Right hindlimb (tissue), 1 donor: Measurements from ENCODE around the gene OSBP2.
A peak's percentile ranks its signal among the peaks of the same experiment; 100 is the strongest.

ENCODE experiments used
- DNase-seq: peaks from one replicate; pipeline ENCODE4 v3.0.0-alpha.2; 2018

Gene OSBP2

DNA sequence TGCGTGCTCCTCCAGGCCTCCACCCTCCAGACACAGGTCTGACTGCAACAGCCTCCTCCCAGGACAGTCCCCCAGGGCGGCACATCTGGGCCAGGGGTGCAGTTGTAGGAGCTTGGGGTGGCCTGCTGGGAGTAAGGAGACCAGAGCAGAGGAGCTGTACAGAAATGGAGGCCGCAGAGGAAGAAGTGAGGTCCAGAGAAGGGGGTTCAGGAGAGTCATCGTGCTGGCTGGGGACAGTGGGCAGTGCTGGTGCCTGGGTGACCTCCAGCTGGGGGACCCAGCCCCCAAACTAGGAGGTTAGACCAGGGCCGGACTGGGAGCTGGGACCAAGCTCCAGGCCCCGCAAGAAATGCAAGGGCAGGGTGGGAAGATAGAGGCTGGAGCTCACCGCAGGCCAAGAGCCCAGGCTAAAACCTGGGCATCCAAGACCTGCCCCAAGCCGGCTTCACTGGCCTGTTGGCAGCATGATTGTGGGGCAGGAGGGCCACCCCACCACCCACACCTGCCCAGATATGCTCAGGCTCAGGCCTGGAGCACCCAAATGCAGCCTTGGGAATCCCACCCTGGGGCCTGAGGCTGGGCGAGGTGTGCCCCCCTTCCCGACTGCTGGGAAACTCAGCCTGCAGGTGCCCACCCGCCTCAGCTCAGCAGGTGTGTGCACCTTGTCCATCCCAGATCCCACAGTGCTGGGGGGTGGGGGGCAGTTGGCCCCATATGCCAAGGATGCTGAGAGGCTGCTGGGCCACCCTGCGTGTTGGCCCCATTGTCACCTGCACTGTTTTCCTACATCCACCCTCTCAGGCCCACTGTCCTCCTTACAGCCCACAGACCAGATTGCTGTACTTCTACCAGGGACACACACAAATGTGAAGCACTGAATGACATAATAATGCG, 177.0 kb downstream of the OSBP2 start:
- DNase-seq, result peak; percentile 15

- DNase-seq, result peak; percentile 8
Observed at GRCh38 chr22:30872285-30873041, 177.8 kb downstream of the OSBP2 start.

- DNase-seq, result no peak
Observed at GRCh38 chr22:30873086-30873650, 178.5 kb downstream of the OSBP2 start.

DNA sequence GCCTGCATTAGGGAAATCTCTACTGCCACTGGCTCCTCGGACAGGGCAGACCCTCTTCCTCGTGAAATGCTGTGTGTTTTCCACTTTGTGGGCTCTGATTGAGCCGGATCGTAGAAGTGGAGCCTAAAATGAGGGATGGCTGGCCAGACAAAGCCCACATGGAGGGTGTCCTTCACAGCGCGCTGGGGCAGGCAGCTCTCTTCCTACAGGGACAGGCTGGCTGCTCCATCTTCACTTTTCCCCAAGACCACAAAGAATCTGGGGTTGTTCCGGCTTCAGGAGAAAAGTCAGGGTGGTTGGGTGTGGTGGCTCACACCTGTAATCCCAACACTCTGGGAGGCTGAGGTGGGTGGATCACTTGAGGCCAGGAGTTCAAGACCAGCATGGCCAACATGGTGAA, 179.0 kb downstream of the OSBP2 start:
- no peak for DNase-seq

- no peak for DNase-seq
Observed at GRCh38 chr22:30874431-30875370, 180.0 kb downstream of the OSBP2 start.

- DNase-seq, result peak; percentile 21
Observed at GRCh38 chr22:30875481-30876215, 181.0 kb downstream of the OSBP2 start.

DNA sequence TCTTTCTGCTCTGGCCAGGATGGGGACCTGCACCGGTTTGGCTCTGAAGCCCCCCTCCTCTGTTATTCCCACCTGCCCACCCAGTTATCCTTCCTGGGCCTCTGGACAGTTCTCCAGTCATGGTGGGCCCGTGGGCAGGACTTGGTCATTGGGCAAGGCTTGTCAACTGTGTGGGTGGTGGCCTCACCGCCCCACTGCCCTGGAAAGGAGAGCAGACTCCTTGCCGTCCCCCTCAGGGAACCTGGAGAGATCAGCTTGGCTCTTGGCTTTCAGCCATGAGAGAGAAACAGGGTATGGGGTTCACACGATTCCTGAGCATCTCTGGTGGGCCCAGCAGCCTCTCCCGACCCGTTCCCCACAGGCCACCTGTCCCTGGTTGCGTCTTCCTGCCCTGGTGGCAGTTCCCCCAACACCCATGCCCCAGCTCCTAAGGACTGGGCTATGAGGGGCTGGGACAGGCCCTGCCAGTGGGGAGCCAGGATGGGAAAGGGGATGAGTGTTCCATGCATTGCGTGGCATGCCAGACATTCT, 181.6 kb downstream of the OSBP2 start:
- peak; percentile 12 for DNase-seq

DNA sequence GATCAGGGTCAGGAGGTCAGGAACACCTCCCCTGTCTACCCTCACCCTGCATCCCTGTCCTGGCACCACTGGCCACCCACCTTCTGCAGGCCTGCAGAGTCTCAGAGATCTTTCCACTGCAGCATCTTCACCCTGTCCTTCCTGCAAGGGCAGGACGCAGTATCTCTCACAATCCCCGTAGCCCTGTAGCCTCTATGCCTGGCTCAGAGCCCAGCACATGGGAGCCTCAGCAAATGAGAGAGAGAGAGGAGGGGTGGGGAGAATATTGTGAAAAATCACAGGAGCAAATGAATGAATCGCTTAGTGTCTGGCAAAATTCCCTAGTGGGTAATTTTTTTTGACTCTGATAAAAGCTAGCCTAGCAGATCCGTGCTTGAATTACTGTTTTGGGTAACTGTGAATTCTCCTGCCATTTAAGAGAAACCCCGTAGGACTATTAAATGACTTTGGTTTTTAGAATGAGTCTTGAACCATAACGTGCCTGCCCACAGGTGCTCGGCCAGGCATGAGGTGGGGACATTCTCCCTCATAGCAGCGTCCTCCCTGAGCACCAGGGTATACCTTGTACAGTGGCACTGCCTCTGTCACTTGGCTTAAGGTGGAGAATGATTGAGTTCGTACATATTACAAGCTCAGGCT, 182.4 kb downstream of the OSBP2 start:
- peak; percentile 55 for DNase-seq

DNA sequence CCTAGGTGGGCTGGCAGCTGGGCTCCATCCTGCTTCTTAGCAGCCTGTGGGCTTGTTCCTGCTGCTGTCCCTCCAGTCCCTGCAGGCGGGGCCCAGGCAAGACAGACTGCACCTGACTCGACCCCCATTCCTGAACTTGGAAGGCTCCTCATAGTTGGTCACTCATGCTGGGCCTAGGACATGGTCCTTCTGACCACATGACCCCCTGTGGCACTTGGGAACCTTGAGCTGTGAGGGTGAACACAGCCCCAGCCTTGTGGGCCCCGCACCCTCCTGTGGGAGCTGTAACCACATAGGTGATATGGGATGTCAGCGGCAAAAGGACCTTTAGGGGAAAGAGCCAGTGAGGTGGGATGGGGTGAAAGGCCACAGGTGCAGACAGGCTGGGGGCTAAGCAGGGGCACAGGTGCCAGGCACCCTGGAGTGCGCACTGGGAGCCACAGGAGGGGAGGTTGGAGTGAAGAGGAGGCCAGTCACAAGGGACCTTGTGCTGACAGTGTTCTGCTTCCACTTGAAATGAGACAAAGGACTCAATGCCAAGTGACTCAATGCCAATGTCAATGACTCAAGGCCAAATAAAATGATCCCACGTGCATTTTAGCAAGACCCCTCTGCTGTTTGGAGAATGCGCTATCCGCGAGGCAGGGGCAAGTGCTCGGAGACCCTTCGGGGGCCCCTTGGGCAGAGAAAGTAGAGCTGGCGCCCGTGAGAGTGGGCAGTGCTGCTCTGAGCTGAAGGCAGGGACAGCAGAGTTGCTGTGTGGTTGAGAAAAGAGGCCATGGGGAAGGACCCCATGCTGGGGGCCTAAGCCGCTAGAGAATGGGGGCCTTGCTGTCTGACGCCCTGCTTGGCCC, 183.2 kb downstream of the OSBP2 start:
- DNase-seq, result no peak

- DNase-seq, result peak; percentile 57
Observed at GRCh38 chr22:30878516-30879414, 184.1 kb downstream of the OSBP2 start.

DNA sequence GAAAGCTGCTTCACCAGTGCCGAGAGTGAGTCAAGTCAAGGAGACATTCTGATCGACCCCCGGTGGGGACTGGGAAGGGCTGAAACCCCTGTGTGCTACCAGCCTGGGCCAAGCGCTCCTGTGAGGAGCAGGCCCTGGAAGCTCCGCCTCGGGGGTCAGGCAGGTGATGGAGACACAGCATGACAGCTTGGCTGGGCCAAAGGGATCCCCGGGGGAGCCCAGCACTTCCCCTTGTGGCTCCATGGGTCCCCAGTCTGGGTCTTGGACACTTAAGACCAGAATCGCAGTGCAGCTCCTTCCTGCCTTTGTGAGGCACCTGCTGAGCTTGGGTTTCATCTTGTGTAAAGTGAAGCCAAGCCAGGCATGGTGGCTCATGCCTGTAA, 184.7 kb downstream of the OSBP2 start:
- no peak for DNase-seq

GRCh38 chr22:30880181-30880601, 185.5 kb downstream of the OSBP2 start:
- DNase-seq, result no peak

DNA sequence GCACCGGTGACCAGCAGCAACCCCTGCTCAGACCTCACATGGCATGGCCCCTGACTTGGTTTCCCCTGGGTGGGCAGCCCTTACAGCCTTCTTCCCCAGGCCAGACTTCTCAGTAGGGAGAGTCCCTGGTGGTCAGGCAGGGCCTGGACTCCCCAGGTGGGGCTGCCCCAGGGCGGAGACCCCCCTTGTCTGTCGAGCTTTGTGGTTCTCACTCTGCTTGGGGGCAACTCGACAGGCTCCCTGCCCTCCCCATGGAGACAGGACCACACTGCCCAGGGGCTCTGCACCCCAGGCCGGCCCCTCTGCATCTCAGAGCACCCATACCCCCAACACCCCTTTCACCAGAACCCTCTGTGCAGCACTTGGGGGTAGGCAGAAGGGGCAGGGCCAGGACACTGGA, 186.2 kb downstream of the OSBP2 start:
- no peak for DNase-seq

DNA sequence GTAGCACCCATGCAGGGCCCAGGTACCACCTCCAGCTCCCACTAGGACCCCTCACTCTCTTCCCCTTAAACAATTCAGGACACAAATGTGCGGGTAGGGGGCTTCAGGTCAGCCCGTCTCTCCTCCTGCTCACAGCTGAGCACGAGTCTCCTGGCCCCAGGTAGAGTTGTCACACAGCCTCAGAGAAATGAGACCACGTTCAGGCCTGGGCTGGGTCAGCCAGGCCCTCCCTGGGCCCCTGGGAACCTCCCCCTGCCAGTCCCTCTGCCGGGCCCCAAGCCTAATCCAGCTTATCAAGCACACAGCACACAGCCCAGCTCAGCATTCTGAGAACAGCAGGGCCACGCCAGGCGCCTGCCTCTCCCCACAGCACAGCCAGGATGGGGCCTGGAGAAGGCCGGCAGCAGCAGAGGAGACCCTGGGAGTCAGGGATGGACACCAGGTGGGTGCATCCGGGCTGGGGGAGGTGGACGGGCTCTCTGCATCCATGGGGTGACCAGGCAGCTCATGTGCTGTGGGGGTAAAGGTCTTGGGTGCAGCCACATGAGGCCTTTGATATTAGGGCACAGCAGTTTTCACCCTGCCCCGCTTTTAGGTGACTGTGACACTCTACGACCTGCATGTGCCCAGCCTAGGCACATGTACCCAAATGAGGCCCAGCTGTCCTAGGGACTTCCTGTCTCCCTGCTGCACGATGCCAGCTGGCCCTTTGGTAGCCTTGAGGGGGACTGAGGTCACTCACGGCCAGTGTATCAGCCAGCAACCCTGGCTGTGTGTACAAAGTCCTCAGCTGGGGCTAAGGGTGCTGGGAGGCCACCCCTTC, 186.9 kb downstream of the OSBP2 start:
- no peak for DNase-seq

GRCh38 chr22:30882184-30882717, 187.6 kb downstream of the OSBP2 start:
- no peak for DNase-seq

DNA sequence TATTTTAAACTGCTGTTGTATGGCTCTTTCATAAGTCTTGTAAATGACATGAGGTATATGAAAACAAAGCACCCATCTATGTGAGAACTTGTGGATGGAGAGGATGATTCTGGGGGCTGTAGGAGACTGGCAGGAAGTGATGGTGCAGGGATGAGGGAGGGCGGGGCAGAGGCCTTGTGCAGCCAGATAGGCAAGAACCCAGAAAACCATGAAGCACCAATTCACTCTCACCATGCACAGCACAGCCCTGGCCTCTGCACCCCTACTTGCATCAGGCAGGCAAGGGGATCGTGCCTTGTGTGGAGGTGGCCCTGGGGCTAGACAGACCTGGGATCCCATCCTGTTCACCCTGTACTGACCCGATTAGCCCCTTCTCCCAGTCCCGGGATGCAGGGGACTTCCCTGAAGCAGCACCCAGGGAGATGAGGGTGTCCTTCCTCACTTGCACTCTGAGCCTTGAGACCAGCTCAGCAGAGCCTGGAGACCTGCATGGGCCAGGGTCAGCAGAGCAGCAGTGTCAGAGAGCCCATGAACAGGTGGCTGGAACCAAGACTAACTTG, 188.4 kb downstream of the OSBP2 start:
- DNase-seq, result no peak

DNA sequence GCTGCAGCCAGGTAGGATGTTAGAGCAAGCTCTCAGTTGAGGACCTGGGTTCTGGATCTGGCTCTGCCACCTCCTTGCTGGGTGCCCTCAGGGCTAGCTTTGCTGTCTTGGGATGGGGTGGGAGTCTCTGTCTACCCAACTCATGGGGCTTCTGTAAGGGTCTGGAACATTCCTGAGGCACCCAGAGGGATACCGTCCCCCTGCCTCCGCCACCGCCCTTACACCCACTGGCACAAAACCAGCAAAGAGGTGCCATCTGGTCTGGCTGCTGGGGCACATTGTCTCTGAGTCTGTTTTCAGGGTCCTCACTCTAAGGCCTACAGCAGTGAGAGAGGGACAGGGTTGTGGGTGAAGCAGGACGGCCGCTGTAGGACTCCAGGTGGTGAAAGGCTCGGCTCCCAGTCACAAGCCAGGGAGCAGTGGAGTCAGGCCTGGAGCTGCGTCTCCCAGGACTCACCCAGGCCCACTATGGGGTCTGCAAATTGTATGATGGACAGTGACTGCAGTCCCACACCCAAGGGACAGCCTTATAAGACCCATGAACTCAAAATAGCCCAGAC, 189.0 kb downstream of the OSBP2 start:
- DNase-seq, result peak; percentile 8
